Mesendoderm (in vitro differentiated cells): ENCODE results near the gene VSTM2B.

Experiments used
- DNase-seq: peaks from one replicate; pipeline ENCODE4 v3.0.0; 2013
- H2AK5ac ChIP-seq: 2 replicates; pipeline ENCODE4 v1.6.1; 2013; ENCODE audit warnings: low read length, inconsistent platforms
- H2BK120ac ChIP-seq: 2 replicates; pipeline ENCODE4 v1.6.1; 2013; ENCODE audit warnings: low read depth, mild to moderate bottlenecking, low read length, moderate library complexity, mixed read lengths
- H2BK15ac ChIP-seq: replicated peaks from 2 replicates; pipeline ENCODE4 v1.6.1; 2013; ENCODE audit warnings: low read depth, mild to moderate bottlenecking, moderate library complexity
- H2BK5ac ChIP-seq: 2 replicates; pipeline ENCODE4 v1.6.1; 2013; ENCODE audit warnings: low read length, inconsistent platforms
- H3K18ac ChIP-seq: 2 replicates; pipeline ENCODE4 v1.6.1; 2013; ENCODE audit warnings: mild to moderate bottlenecking, low read length, mixed read lengths
- H3K23ac ChIP-seq: one replicate; pipeline ENCODE4 v1.6.1; 2013; ENCODE audit warnings: low read length
- H3K27ac ChIP-seq: 2 replicates; pipeline ENCODE4 v1.5.1; 2013; ENCODE audit warnings: low read depth, mild to moderate bottlenecking, inconsistent platforms, low read length, moderate library complexity
- H3K27me3 ChIP-seq: 2 replicates; pipeline ENCODE4 v1.6.1; 2013; ENCODE audit warnings: low read length, control low read depth, mild to moderate bottlenecking, inconsistent platforms; ENCODE audit not compliant: insufficient read depth, poor library complexity
- H3K36me3 ChIP-seq: 2 replicates; pipeline ENCODE4 v1.6.1; 2013; ENCODE audit warnings: low read length, inconsistent platforms; ENCODE audit not compliant: control insufficient read depth, insufficient read depth
- H3K4ac ChIP-seq: one replicate; pipeline ENCODE4 v1.6.1; 2013; ENCODE audit warnings: low read depth, mild to moderate bottlenecking, low read length, moderate library complexity
- H3K4me1 ChIP-seq: 2 replicates; pipeline ENCODE4 v1.6.1; 2013; ENCODE audit warnings: low read depth, low read length, inconsistent platforms; ENCODE audit not compliant: control insufficient read depth
- H3K4me2 ChIP-seq: 2 replicates; pipeline ENCODE4 v1.6.1; 2013; ENCODE audit warnings: low read length
- H3K4me3 ChIP-seq: 2 replicates; pipeline ENCODE4 v1.5.1; 2013; ENCODE audit warnings: mild to moderate bottlenecking, low read length
- H3K56ac ChIP-seq: one replicate; pipeline ENCODE4 v1.6.1; 2013; ENCODE audit warnings: low read length
- H3K79me1 ChIP-seq: 2 replicates; pipeline ENCODE4 v1.6.1; 2013; ENCODE audit warnings: low read length, inconsistent platforms
- H3K79me2 ChIP-seq: 2 replicates; pipeline ENCODE4 v1.6.1; 2013; ENCODE audit warnings: mild to moderate bottlenecking, low read length; ENCODE audit not compliant: control insufficient read depth, insufficient read depth
- H3K9ac ChIP-seq: 2 replicates; pipeline ENCODE4 v1.6.1; 2013; ENCODE audit warnings: low read length, inconsistent platforms
- H4K5ac ChIP-seq: one replicate; pipeline ENCODE4 v1.6.1; 2013; ENCODE audit warnings: low read length
- H4K8ac ChIP-seq: one replicate; pipeline ENCODE4 v1.6.1; 2013; ENCODE audit warnings: low read depth, mild to moderate bottlenecking, control low read depth, low read length, moderate library complexity
- WGBS: extraction: QIAGEN DNeasy Blood & Tissue Kit; methylation state at CpG from one replicate; pipeline ENCODE4 v1.1.7; 2013; ENCODE audit warnings: low lambda C conversion rate, missing lambda C conversion rate; ENCODE audit not compliant: insufficient coverage; ENCODE audit errors: extremely low coverage; 5-methylcytosine and 5-hydroxymethylcytosine counted together

The VSTM2B gene

DNA sequence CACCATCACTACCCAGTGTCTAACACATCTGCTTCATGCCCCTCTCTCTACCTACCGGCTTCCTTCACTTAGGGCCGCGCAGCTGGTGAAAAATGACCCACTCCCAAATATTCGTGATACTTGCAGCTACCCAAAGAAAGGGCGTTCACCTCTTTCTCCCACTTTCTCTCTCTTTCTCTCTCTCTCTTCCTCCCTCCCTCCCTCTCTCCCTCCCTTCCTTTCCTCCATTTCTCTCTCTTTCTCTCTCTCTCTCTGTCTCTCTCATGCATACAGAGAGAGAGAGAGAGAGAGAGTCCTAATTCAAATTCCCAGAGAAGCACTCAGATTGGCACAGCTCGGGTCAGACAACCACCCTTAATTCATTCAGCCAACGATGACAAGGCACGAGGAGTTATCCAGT, 52.6 kb downstream of the VSTM2B start:
- H3K4me1 ChIP-seq = peaks cover 6% of the 10 kb centered on the region
- H3K23ac ChIP-seq = no peak overlapping the region
- no peak overlapping the region for H3K4me2 ChIP-seq
- H3K56ac ChIP-seq = no peak overlapping the region
- H4K5ac ChIP-seq = no peak overlapping the region
- H3K36me3 ChIP-seq = no peaks in the 10 kb centered on the region
- H3K79me2 ChIP-seq = no peaks in the 10 kb centered on the region
- no peaks in the 10 kb centered on the region for H3K27me3 ChIP-seq
- H3K4me3 ChIP-seq = no peak overlapping the region
- no peaks in the 10 kb centered on the region for H3K79me1 ChIP-seq
- H3K9ac ChIP-seq = no peak overlapping the region
- no peak overlapping the region for H2BK5ac ChIP-seq
- DNase-seq = no peak
- no peak overlapping the region for H2BK120ac ChIP-seq
- no peak overlapping the region for H3K4ac ChIP-seq
- no peak overlapping the region for H3K18ac ChIP-seq
- no peak overlapping the region for H2AK5ac ChIP-seq
- H4K8ac ChIP-seq = no peak overlapping the region
- no peak overlapping the region for H2BK15ac ChIP-seq
- H3K27ac ChIP-seq = no peak overlapping the region
- WGBS = no CpG with 5 or more reads among the region's 8 CpGs

DNA sequence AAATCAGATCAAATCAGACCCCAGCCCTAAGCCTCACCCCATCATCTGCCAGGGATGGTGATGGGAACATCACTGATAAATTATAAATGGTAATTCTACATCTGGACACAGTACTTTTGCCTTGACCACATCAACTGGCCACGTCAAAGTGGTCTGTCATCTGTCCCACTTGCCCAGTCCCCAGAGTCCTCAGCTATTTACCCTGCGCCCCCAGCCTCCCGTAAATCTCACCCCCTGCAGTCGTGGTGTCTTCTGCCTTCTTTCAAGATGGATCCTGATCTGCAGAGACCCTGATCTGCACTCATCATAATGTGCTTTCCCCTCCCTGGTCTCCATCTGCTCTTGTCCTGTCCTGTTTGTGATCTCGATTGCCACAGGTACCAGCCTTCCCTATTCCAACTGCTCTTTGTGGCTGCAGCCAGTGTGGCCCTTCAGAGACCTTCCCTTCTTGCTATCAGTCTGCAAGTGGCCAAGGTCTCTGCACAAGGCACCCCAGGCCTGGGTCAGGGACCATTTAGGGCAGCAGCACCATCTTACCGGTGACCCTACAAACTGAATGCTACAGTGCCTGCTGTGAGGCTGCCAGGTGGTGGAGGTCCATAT, 53.6 kb downstream of the VSTM2B start:
- Histone ChIP-seq H3K27me3 (no peaks in the 10 kb centered on the region), H3K23ac (no peak overlapping the region), H2BK15ac (no peak overlapping the region), H3K4me2 (no peak overlapping the region), H2BK5ac (no peak overlapping the region), H2BK120ac (no peak overlapping the region), H3K79me2 (no peaks in the 10 kb centered on the region), H2AK5ac (no peak overlapping the region), H3K56ac (no peak overlapping the region), H3K4ac (no peak overlapping the region), H3K18ac (no peak overlapping the region), H3K27ac (no peak overlapping the region), H3K4me1 (peaks cover 6% of the 10 kb centered on the region), H3K79me1 (no peaks in the 10 kb centered on the region), H4K5ac (no peak overlapping the region), H3K4me3 (no peak overlapping the region), H4K8ac (no peak overlapping the region), H3K36me3 (no peaks in the 10 kb centered on the region), H3K9ac (no peak overlapping the region)
- no CpG with 5 or more reads among the region's 6 CpGs for WGBS
- no peak for DNase-seq

DNA sequence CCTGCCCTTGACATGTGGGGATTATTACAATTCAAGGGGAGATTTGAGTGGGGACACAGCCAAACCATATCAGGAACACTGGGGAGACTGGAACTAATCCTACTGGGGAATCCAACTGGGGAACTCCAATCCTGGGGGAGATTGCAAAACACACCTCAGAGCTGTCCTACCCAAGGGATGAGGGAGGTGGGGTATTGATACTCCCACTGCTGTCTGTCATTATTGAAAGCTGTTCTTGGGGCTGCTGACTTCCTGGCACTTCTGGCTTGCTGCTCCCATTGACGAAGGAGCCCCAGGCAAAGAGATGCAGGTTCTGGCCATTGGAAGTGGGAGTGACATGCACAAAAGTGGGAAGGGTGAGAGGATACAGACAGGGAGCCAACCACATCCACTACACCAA, 55.6 kb downstream of the VSTM2B start:
- Histone ChIP-seq H3K9ac (no peak overlapping the region), H3K36me3 (no peaks in the 10 kb centered on the region), H3K56ac (no peak overlapping the region), H3K27me3 (no peaks in the 10 kb centered on the region), H3K23ac (no peak overlapping the region), H3K27ac (no peak overlapping the region), H2BK15ac (no peak overlapping the region), H2AK5ac (no peak overlapping the region), H3K4me1 (no peaks in the 10 kb centered on the region), H3K18ac (no peak overlapping the region), H3K79me2 (no peaks in the 10 kb centered on the region), H4K8ac (no peak overlapping the region), H3K4me3 (no peak overlapping the region), H4K5ac (no peak overlapping the region), H2BK120ac (no peak overlapping the region), H2BK5ac (no peak overlapping the region), H3K4ac (no peak overlapping the region), H3K4me2 (no peak overlapping the region), H3K79me1 (no peaks in the 10 kb centered on the region)
- no CpG with 5 or more reads among the region's 1 CpG for WGBS
- DNase-seq = no peak

DNA sequence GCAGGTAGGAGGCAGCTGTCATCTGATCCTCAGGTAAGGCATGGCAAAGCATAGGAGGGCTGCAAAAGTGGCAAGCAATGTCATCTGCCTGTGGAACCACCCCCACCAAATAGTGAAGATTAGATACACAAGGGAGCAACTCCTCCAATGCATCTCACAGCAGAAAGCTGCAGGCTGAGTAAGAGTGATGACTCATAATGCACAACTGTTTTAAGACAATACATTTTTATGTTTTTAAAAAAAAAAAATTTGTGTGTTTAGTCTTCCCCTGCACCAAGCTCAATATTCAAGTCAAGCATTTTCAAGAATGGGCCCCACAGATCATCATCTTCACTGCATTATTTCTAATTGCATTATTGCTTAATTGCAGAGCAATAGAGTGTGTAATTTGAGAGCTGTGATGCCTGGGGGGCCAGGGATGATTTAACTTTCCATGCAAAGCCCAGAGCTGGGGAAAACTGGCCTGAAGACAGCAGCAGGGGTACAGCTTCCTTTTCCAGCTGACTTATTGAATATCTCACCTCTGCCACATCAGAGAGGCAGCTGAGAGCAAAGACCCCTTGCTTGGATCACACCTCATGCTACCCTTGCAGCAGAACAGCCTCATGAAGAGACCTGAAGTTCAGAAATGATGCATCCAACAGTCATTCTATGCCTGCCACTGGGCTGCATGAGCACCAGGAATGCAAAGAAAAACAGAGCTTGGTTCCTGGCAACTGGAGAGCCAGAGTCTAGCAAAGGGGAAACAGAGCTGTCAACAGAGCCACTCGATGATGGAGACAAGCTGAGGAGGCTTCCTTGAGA, 57.6 kb downstream of the VSTM2B start:
- H3K4me2 ChIP-seq = no peak overlapping the region
- H4K8ac ChIP-seq = no peak overlapping the region
- H2BK15ac ChIP-seq = no peak overlapping the region
- no peak overlapping the region for H3K18ac ChIP-seq
- no peaks in the 10 kb centered on the region for H3K27me3 ChIP-seq
- H3K4ac ChIP-seq = no peak overlapping the region
- no peak overlapping the region for H3K9ac ChIP-seq
- no peak overlapping the region for H3K27ac ChIP-seq
- no peak overlapping the region for H2BK5ac ChIP-seq
- H3K79me1 ChIP-seq = no peaks in the 10 kb centered on the region
- no peak overlapping the region for H3K23ac ChIP-seq
- H2BK120ac ChIP-seq = no peak overlapping the region
- no peak overlapping the region for H3K56ac ChIP-seq
- WGBS = no CpG with 5 or more reads among the region's 1 CpG
- no peaks in the 10 kb centered on the region for H3K36me3 ChIP-seq
- DNase-seq = no peak
- no peak overlapping the region for H2AK5ac ChIP-seq
- H4K5ac ChIP-seq = no peak overlapping the region
- no peaks in the 10 kb centered on the region for H3K4me1 ChIP-seq
- no peak overlapping the region for H3K4me3 ChIP-seq
- H3K79me2 ChIP-seq = no peaks in the 10 kb centered on the region

DNA sequence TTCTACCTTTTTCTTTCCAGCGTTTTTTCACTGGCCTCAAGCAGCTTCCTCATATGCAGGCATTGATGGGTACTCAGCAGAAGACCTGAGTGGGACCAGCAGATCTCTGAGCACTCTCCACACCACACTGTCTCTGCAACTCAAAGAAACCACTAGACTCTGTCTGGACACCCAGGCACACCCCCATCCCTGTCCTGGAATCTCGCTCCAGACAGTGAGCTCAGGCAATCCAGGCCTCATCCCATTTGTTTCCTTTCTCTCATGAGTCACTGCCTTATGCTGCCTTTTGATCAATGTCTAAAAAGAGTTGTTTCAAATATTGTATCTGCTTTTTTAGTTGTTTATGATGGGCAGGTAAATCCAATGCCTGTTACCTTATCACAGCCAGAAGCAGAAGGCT, 60.6 kb downstream of the VSTM2B start:
- Histone ChIP-seq H3K4me2 (no peak overlapping the region), H2BK5ac (no peak overlapping the region), H3K4ac (no peak overlapping the region), H3K27me3 (no peaks in the 10 kb centered on the region), H2AK5ac (no peak overlapping the region), H4K5ac (no peak overlapping the region), H2BK120ac (no peak overlapping the region), H3K23ac (no peak overlapping the region), H4K8ac (no peak overlapping the region), H3K9ac (no peak overlapping the region), H3K27ac (no peak overlapping the region), H2BK15ac (no peak overlapping the region), H3K4me3 (no peak overlapping the region), H3K4me1 (no peaks in the 10 kb centered on the region), H3K18ac (no peak overlapping the region), H3K79me2 (no peaks in the 10 kb centered on the region), H3K79me1 (no peaks in the 10 kb centered on the region), H3K56ac (no peak overlapping the region), H3K36me3 (no peaks in the 10 kb centered on the region)
- DNase-seq = no peak
- no CpG with 5 or more reads among the region's 2 CpGs for WGBS
